IMR-90 (cell line): Measurements from ENCODE around the gene WNT2B. TPM values are rescaled to one million over a fixed set of nuclear protein-coding genes. Genes with fewer than 3 reads are reported as not detected.

Experiments used
- ATAC-seq: fragments of 200-7000 bp; cut with Tn5 transposase; 2 replicates; pipeline ENCODE4 v1.9.1; 2020; ENCODE audit warnings: low read depth, mild to moderate bottlenecking, moderate library complexity
- BruUV-seq: library from RNA; stranded (reverse); fragments of 400-500 nt; replicated peaks from 2 replicates; lab custom pipeline; 2021; lab: Mats Ljungman, UMichigan
- CTCF ChIA-PET: fragments of 300-600 bp; formaldehyde crosslinking; extraction: SDS; loops from one replicate; lab custom pipeline; 2021; ENCODE audit warnings: antibody characterized with exemption; lab: Yijun Ruan, JAX
- POLR2A ChIA-PET: fragments of 300-600 bp; sonication (Branson Sonifier 250); formaldehyde crosslinking; loops from one replicate; lab custom pipeline; 2022; ENCODE audit warnings: antibody characterized with exemption; ENCODE audit not compliant: unreplicated experiment; lab: Charles Lee
- DNase-seq: peaks from one replicate; pipeline ENCODE4 v3.0.0; 2013
- H2AFZ ChIP-seq: replicated peaks from 2 replicates; pipeline ENCODE3; 2013; ENCODE audit warnings: low read length, mild to moderate bottlenecking; ENCODE audit not compliant: poor library complexity
- H2AK5ac ChIP-seq: 2 replicates; pipeline ENCODE4 v1.6.1; 2013; ENCODE audit warnings: low read depth, low read length, inconsistent platforms
- H2AK9ac ChIP-seq: replicated peaks from 2 replicates; pipeline ENCODE3; 2013; ENCODE audit warnings: mild to moderate bottlenecking, low read depth, low read length, moderate library complexity; ENCODE audit not compliant: poor library complexity
- H2BK120ac ChIP-seq: 2 replicates; pipeline ENCODE4 v1.6.1; 2013; ENCODE audit warnings: low read depth, low read length, inconsistent platforms
- H2BK15ac ChIP-seq: 3 replicates; pipeline ENCODE4 v1.6.1; 2013; ENCODE audit warnings: low read depth, low read length, inconsistent platforms
- H2BK20ac ChIP-seq: 2 replicates; pipeline ENCODE4 v1.6.1; 2013; ENCODE audit warnings: low read depth, mild to moderate bottlenecking, inconsistent platforms, low read length, moderate library complexity
- H2BK5ac ChIP-seq: 2 replicates; pipeline ENCODE4 v1.6.1; 2013; ENCODE audit warnings: mild to moderate bottlenecking, low read depth, low read length, inconsistent platforms; ENCODE audit not compliant: poor library complexity, severe bottlenecking
- H3K14ac ChIP-seq: replicated peaks from 2 replicates; pipeline ENCODE4 v1.6.1; 2013; ENCODE audit warnings: low read depth, low read length, inconsistent platforms
- H3K18ac ChIP-seq: 2 replicates; pipeline ENCODE4 v1.6.1; 2013; ENCODE audit warnings: low read depth, low read length, control low read depth
- H3K23ac ChIP-seq: 2 replicates; pipeline ENCODE4 v1.6.1; 2013; ENCODE audit warnings: low read depth, low read length, inconsistent platforms
- H3K27ac ChIP-seq: 2 replicates; pipeline ENCODE4 v1.5.1; 2013; ENCODE audit warnings: mild to moderate bottlenecking, control low read depth, low read length; ENCODE audit not compliant: insufficient read depth
- H3K27me3 ChIP-seq: 2 replicates; pipeline ENCODE4 v1.6.1; 2013; ENCODE audit warnings: low read length; ENCODE audit not compliant: control insufficient read depth, insufficient read depth
- H3K36me3 ChIP-seq: 2 replicates; pipeline ENCODE4 v1.6.1; 2013; ENCODE audit warnings: low read length, mixed read lengths; ENCODE audit not compliant: control insufficient read depth, insufficient read depth
- H3K4ac ChIP-seq: 2 replicates; pipeline ENCODE4 v1.6.1; 2013; ENCODE audit warnings: low read depth, low read length, inconsistent platforms
- H3K4me1 ChIP-seq: 2 replicates; pipeline ENCODE4 v1.6.1; 2013; ENCODE audit warnings: low read length, mixed read lengths; ENCODE audit not compliant: control insufficient read depth, insufficient read depth
- H3K4me2 ChIP-seq: 2 replicates; pipeline ENCODE4 v1.6.1; 2013; ENCODE audit warnings: low read depth, mild to moderate bottlenecking, control low read depth, low read length, moderate library complexity
- H3K4me3 ChIP-seq: 2 replicates; pipeline ENCODE4 v1.5.1; 2013; ENCODE audit warnings: low read depth, mild to moderate bottlenecking, control low read depth, low read length, moderate library complexity; ENCODE audit not compliant: insufficient read depth
- H3K56ac ChIP-seq: 2 replicates; pipeline ENCODE4 v1.6.1; 2013; ENCODE audit warnings: low read length, inconsistent platforms; ENCODE audit not compliant: insufficient read depth; ENCODE audit errors: extremely low read depth
- H3K79me1 ChIP-seq, 2 experiments: 2 replicates each; pipeline ENCODE4 v1.6.1; 2013; ENCODE audit warnings: low read length in 2 of 2, inconsistent platforms in 1 of 2, low read depth in 1 of 2
- H3K9ac ChIP-seq: 2 replicates; pipeline ENCODE4 v1.6.1; 2013; ENCODE audit warnings: low read depth, low read length, control low read depth
- H3K9me1 ChIP-seq: 2 replicates; pipeline ENCODE4 v1.6.1; 2013; ENCODE audit warnings: low read length, inconsistent platforms; ENCODE audit not compliant: insufficient read depth
- H3K9me3 ChIP-seq: 2 replicates; pipeline ENCODE4 v1.6.1; 2013; ENCODE audit warnings: low read length; ENCODE audit not compliant: control insufficient read depth, insufficient read depth
- H4K20me1 ChIP-seq: 2 replicates; pipeline ENCODE4 v1.6.1; 2013; ENCODE audit warnings: low read length, inconsistent platforms; ENCODE audit not compliant: insufficient read depth
- H4K5ac ChIP-seq: 2 replicates; pipeline ENCODE4 v1.6.1; 2013; ENCODE audit warnings: mild to moderate bottlenecking, low read depth, low read length, control low read depth
- H4K8ac ChIP-seq, 2 experiments: 2 replicates each; pipeline ENCODE4 v1.6.1; 2013; ENCODE audit warnings: low read depth in 2 of 2, low read length in 2 of 2, control low read depth in 1 of 2, inconsistent platforms in 1 of 2
- H4K91ac ChIP-seq: 2 replicates; pipeline ENCODE4 v1.6.1; 2013; ENCODE audit warnings: low read depth, low read length, inconsistent platforms; ENCODE audit not compliant: insufficient read depth
- BHLHE40 ChIP-seq: fragments of 150-350 bp; IDR thresholded peaks from 2 replicates; pipeline ENCODE4 v1.6.1; 2016; ENCODE audit warnings: mild to moderate bottlenecking, low read depth, low read length
- CEBPB ChIP-seq: IDR thresholded peaks from 2 replicates; pipeline ENCODE4 v1.6.1; 2012; ENCODE audit warnings: low read depth, low read length, improper control_type of control experiment
- CHD1 ChIP-seq: IDR thresholded peaks from 2 replicates; pipeline ENCODE4 v1.6.1; 2012; ENCODE audit warnings: low read depth, low read length, improper control_type of control experiment
- CTCF ChIP-seq: conservative IDR thresholded peaks from 2 replicates; pipeline ENCODE4 v1.5.1; 2012; ENCODE audit warnings: mild to moderate bottlenecking, low read depth, low read length, improper control_type of control experiment
- FOS ChIP-seq: fragments of 150-350 bp; IDR thresholded peaks from 2 replicates; pipeline ENCODE4 v1.6.1; 2016; ENCODE audit warnings: low read depth, low read length
- MAFK ChIP-seq: IDR thresholded peaks from 2 replicates; pipeline ENCODE4 v1.6.1; 2012; ENCODE audit warnings: low read depth, low read length, improper control_type of control experiment
- MAZ ChIP-seq: IDR thresholded peaks from 2 replicates; pipeline ENCODE4 v1.6.1; 2012; ENCODE audit warnings: low read depth, mild to moderate bottlenecking, low read length, improper control_type of control experiment, moderate library complexity, borderline replicate concordance
- MXI1 ChIP-seq: IDR thresholded peaks from 2 replicates; pipeline ENCODE4 v1.6.1; 2012; ENCODE audit warnings: low read depth, mild to moderate bottlenecking, low read length, moderate library complexity, borderline replicate concordance
- POLR2A ChIP-seq: IDR thresholded peaks from 2 replicates; pipeline ENCODE4 v1.6.1; 2012; ENCODE audit warnings: mild to moderate bottlenecking, low read depth, low read length
- RAD21 ChIP-seq: IDR thresholded peaks from 2 replicates; pipeline ENCODE4 v1.6.1; 2012; ENCODE audit warnings: low read length, improper control_type of control experiment
- RCOR1 ChIP-seq: IDR thresholded peaks from 2 replicates; pipeline ENCODE4 v1.6.1; 2012; ENCODE audit warnings: mild to moderate bottlenecking, low read length, improper control_type of control experiment; ENCODE audit not compliant: insufficient replicate concordance
- RFX5 ChIP-seq: IDR thresholded peaks from 2 replicates; pipeline ENCODE4 v1.8.0; 2012; ENCODE audit warnings: low read depth, mild to moderate bottlenecking, low read length, moderate library complexity
- SMC3 ChIP-seq: fragments of 150-350 bp; IDR thresholded peaks from 2 replicates; pipeline ENCODE4 v1.6.1; 2016; ENCODE audit warnings: low read depth, mild to moderate bottlenecking, antibody characterized with exemption, low read length, moderate library complexity
- USF2 ChIP-seq: fragments of 150-350 bp; IDR thresholded peaks from 2 replicates; pipeline ENCODE4 v1.6.1; 2017; ENCODE audit warnings: mild to moderate bottlenecking, antibody characterized with exemption, low read length, low read depth
- WGBS, 2 experiments: methylation state at CpG; one replicate each; pipeline versions ENCODE4 v1.1.5 to v1.1.7; 2013; ENCODE audit warnings: missing lambda C conversion rate in 2 of 2; ENCODE audit not compliant: insufficient read length in 1 of 2; ENCODE audit errors: extremely low coverage in 2 of 2; 5-methylcytosine and 5-hydroxymethylcytosine counted together
- dilution Hi-C: fragments of 300-500 bp; cut with HindIII; formaldehyde crosslinking; loops from one replicate; pipeline ENCODE4 v1.14.3; 2018; ENCODE audit warnings: low sequenced_read_pairs; ENCODE audit not compliant: unreplicated experiment
- in situ Hi-C: fragments of 300-500 bp; cut with MboI; formaldehyde crosslinking; loops from 3 replicates; pipeline ENCODE4 v1.14.3; 2019; ENCODE audit warnings: low sequenced_read_pairs, inconsistent platforms, mixed read lengths
- intact Hi-C: fragments of 100-400 bp; cut with micrococcal nuclease; formaldehyde crosslinking; loops from 2 replicates; pipeline ENCODE4 v1.10.0; 2022
- polyA plus RNA-seq, 3 experiments: library from polyadenylated mRNA; depleted of rRNA; stranded (reverse); fragments of >200 nt; gene quantifications; 2 replicates each; pipeline ENCODE4 v1.2.3, GENCODE V29; 2012; ENCODE audit warnings: low replicate concordance in 1 of 3
- total RNA-seq: library from RNA; depleted of rRNA; stranded (reverse); fragments of >200 nt; gene quantifications from 2 replicates; pipeline ENCODE4 v1.2.3, GENCODE V29; 2012

WNT2B gene
- total and polyA plus RNA-seq, 2 of the 4 experiments (the other 2 are of a cell fraction), result 0.50 to 0.54 TPM

DNA sequence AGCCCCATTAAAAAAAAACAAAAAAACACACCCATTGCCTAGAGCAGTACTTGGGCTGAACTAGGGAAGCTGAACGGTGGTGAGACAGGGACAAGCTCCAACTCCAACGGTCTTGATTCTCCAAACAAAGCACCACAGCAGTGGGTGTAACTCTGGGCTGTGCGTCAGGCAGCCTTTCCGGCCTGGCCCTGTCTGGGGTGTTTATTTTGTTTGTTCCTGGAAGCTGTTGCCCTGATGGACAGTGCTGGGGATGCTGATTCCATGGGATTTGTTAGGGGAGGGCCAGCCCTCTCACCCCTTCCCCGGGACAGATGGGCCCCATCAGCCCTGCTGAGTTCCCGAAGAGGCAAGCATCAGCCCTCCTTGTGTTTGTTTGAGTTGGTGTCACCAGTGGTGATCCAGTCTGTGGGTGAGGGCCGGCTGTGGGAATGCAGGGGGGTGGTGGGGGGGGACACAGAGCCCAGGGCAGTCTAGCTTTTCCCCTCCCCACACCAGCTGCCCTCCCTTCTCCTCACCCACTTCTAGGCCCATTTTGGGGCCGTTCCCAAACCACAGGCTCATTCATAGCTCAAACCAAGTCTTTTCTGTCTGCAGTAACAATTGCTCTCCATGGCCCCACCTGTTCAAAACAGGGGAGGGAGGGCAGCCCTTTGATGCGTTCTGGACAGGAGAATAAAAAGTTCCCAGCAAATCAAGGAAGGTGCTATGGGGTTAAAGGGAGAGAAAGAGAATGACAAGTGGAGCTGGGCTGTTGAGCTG, 4.5 kb downstream of the WNT2B start:
- H2AFZ ChIP-seq, result peak overlapping the region; percentile 9
- DNase-seq, result peak; percentile 84
- peak overlapping the region; percentile 54; the same call in 1 of the 2 replicates for H3K56ac ChIP-seq
- no peak overlapping the region for H2AK9ac ChIP-seq
- dilution Hi-C loops (no loop called here), intact Hi-C loops (no loop called here), in situ Hi-C loops (no loop called here)
- ChIA-PET CTCF (interaction anchor here (0.7 to 1.6 kb wide), 3 partner anchors 12 to 102 kb away, joined by 4 to 6 read pairs (median 4); no protein-coding TSS in a partner anchor), POLR2A (interaction anchor here (0.5 to 1.1 kb wide), 3 partner anchors 10 to 119 kb away, joined by 3 read pairs; no protein-coding TSS in a partner anchor)
- H2BK20ac ChIP-seq, result peak overlapping the region; percentile 65; the same call in 1 of the 2 replicates
- peaks cover 4% of the 10 kb centered on the region; the same call in 1 of the 2 replicates for H3K9me3 ChIP-seq
- peak overlapping the region; percentile 50 for H3K14ac ChIP-seq
- H2AK5ac ChIP-seq, result peak overlapping the region; percentile 27
- H3K36me3 ChIP-seq, result peaks cover 5% of the 10 kb centered on the region; the same call in 1 of the 2 replicates
- H3K9me1 ChIP-seq, result peaks cover 23% of the 10 kb centered on the region
- H3K23ac ChIP-seq, result 0 out of 2 replicates have a peak overlapping the region, but pooled peaks have one; percentile 11
- peak; percentile 73 for ATAC-seq
- no peak overlapping the region for H3K4me3 ChIP-seq
- 0 out of 4 replicates have a peak overlapping the region, but pooled peaks of 1 of the 2 experiments have one; percentile 17 for H4K8ac ChIP-seq
- no CpG with 5 or more reads among the region's 9 CpGs for WGBS, 2 experiments
- peak overlapping the region; percentile 79; the same call in 1 of the 2 replicates for H3K27ac ChIP-seq
- peak overlapping the region; percentile 41; the same call in 2 of the 3 replicates for H2BK15ac ChIP-seq
- peaks cover 24% of the 10 kb centered on the region for H3K27me3 ChIP-seq
- peak overlapping the region; percentile 58 for H3K4ac ChIP-seq
- no peak overlapping the region for H3K9ac ChIP-seq
- peaks cover 17% of the 10 kb centered on the region for H4K20me1 ChIP-seq
- peak overlapping the region; percentile 69 for H3K18ac ChIP-seq
- peak overlapping the region; percentile 30; the same call in 1 of the 2 replicates for H4K91ac ChIP-seq
- H4K5ac ChIP-seq, result no peak overlapping the region; the same call in 1 of the 2 replicates
- H3K4me1 ChIP-seq, result peaks cover 31% of the 10 kb centered on the region
- no TSS peak for BruUV-seq
- peak overlapping the region; percentile 54 for H2BK120ac ChIP-seq
- H3K4me2 ChIP-seq, result peak overlapping the region; percentile 23
- H3K79me1 ChIP-seq, result no peaks in the 10 kb centered on the region
- peak overlapping the region; percentile 11 for H2BK5ac ChIP-seq
- no peak for TF ChIP-seq CHD1
- no peak for TF ChIP-seq RAD21
- TF ChIP-seq POLR2A, result no peak
- TF ChIP-seq FOS, result 0 out of 2 replicates have a peak, but pooled peaks have one; percentile 9
- TF ChIP-seq BHLHE40, result no peak
- no peak for TF ChIP-seq MAFK
- TF ChIP-seq RFX5, result no peak
- TF ChIP-seq MAZ, result peak; percentile 15; the same call in 1 of the 2 replicates
- TF ChIP-seq MXI1, result no peak
- TF ChIP-seq CTCF, result no peak
- TF ChIP-seq CEBPB, result no peak
- TF ChIP-seq SMC3, result no peak
- TF ChIP-seq USF2, result no peak
- no peak for TF ChIP-seq RCOR1
